GM19023 (cell line): ENCODE measurements around the gene ANXA9.

ENCODE experiments used
- ATAC-seq: cut with Tn5 transposase; IDR thresholded peaks from one replicate; pipeline ENCODE4 v1.9.1; 2021; ENCODE audit warnings: mild to moderate bottlenecking, moderate library complexity; ENCODE audit not compliant: unreplicated experiment

The ANXA9 gene

GRCh38 chr1:150973836-150974579 lies 8.1 kb upstream of the ANXA9 start:
- ATAC-seq = peak; percentile 46

DNA sequence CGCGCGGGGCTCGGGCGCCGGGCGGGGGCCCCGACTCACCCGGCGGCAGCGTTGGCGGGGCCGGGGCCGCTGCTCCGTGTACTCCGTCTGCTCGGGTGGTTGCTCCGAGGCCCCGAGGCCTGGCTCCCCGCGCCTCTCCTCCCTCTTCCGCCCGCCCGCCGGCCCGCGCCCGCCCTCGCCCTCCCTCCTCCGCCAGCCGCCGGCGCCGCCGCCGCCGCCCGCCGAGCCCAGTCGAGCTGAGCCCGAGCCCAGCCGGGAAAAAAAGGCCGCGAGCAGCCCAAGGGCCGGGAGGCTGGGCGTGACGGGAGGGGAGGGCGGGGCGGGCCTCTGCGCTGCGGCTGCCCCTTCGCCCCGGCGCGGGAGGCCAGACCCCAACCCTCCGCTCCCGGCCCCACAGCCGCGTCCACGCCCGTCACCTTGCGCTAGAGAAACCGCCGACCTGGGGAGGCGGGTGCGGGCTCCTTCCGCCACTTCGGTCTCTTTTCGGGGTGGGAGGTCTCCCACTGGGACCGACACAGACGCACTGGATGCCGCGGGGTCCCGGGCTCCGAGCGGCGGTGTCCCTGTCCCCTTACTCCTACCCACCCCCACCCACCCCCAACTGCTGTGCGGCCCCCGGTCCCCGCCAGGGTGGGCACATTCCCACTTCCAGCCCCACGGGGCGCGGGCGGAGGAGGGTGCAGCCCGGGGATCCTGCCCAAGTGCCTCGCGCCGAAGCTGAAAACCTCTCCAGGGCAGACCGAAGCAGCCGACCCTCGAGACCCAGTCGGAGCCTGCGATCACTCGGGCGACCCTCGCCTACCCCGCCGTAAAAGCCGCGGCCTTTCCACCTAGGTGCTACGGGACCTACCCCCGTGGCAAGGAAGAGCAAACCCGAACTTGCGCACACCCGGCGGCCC lies 7.3 kb upstream of the ANXA9 start, which contains the start of gene CERS2:
TSS of gene CERS2 (minus strand) at position 256 of the 899 bp plus-strand sequence. CDS start 5,745 bp downstream, outside the sequence.
- peak; percentile 57 for ATAC-seq

DNA sequence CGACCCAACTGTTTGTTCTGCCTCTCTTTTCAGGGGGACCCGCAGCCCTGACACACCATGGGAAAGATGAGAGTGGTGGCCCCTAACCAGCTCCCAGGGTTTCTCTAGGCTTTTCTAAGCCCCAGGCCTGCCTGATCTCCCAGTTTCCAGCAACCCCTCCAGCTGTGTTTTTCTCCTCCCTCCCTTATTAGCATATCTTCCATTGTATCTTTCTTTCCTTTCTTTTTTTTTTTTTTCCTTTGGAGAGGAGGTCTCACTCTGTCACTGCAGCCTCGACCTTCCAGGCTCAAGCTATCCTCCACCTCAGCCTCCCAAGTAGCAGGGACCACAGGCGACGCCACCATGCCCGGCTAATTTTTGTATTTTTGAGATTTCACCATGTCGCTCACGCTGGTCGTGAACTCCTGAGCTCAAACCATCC lies 5.7 kb upstream of the ANXA9 start:
- no peak for ATAC-seq

- no peak for ATAC-seq
Observed at GRCh38 chr1:150976879-150977694, 5.0 kb upstream of the ANXA9 start.

GRCh38 chr1:150979092-150980056 lies 2.7 kb upstream of the ANXA9 start:
- ATAC-seq = peak; percentile 44

DNA sequence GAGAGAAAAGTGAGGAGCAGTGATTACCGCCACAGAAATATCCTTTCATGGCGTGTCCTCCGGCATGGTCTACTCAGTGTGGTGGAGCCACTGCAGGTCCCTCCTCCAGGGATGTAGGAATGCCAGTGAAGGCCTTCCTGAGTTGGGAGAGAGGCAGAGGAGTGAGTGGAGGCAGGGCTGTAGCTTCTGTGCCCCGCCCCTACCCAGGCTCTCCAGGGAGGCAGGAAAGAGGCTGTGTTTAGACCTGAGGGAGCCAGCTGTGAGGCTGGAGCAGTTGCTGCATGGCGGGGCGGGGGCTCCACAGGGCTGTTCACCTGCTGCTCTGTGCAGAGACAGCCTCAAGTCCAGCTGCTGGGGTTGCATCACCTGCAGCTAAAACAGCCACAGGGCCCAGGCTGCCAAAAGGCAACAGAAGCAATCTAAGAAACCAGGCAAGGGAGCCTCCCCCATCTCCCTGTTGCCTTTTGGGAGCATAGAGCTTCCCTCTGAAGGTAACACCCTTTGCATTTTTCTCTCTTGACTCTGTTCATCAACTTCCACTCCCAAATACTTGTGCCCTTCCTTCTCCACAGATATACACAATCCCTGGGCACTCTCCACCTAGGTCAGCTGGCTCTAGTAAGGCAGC lies 801 bp upstream of the ANXA9 start:
- no peak for ATAC-seq

- no peak for ATAC-seq
Observed at GRCh38 chr1:150985179-150985825, 3.2 kb downstream of the ANXA9 start.

GRCh38 chr1:150987924-150988323 lies 5.8 kb downstream of the ANXA9 start:
- ATAC-seq = no peak

- no peak for ATAC-seq
Observed at GRCh38 chr1:150992626-150993025, 10.5 kb downstream of the ANXA9 start.

GRCh38 chr1:150994248-150994647 lies 12.2 kb downstream of the ANXA9 start:
- no peak for ATAC-seq

DNA sequence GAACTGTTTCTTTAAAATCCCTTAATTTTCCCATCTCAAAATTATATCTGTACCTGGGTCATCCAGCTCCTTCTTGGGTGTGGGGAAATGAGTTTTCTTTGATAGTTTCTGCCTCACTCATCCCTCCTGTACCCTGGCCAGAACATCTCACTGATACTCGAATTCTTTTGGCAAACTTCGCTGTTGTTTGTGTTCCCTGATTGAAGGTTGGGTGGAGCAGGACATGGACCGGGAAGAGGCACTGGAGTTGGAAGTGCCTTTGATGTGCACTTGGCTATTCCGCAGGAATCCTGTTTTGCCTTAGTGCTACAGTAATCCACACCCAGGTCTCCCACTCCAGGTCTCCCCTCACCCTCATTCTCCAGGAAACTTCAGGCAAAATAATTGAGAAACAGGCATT lies 13.4 kb downstream of the ANXA9 start:
- ATAC-seq = no peak

- no peak for ATAC-seq
Observed at GRCh38 chr1:150995896-150996295, 13.8 kb downstream of the ANXA9 start.

GRCh38 chr1:150997126-150997872 lies 15.2 kb downstream of the ANXA9 start:
- no peak for ATAC-seq

DNA sequence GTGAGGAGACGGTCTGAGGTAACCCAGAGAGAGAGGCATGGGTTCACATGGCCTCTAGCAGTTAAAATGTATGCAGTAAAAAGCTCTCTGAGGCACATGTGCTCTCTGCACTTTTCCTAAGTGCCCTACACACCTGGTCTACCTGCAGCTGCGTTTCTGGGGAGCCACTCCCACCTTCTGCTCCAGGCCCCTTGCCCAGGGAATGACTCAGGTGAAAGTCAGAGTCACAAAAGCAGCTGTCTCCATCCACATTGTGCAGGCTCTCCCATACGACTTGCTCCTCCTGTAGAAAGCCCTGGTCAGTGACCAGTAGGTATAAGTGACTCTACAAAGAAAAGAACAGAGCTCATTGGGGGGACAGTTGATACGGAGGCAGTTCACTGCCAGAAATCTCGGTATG lies 15.9 kb downstream of the ANXA9 start:
- ATAC-seq = no peak

GRCh38 chr1:150999051-150999674 lies 17.1 kb downstream of the ANXA9 start:
- ATAC-seq = no peak

DNA sequence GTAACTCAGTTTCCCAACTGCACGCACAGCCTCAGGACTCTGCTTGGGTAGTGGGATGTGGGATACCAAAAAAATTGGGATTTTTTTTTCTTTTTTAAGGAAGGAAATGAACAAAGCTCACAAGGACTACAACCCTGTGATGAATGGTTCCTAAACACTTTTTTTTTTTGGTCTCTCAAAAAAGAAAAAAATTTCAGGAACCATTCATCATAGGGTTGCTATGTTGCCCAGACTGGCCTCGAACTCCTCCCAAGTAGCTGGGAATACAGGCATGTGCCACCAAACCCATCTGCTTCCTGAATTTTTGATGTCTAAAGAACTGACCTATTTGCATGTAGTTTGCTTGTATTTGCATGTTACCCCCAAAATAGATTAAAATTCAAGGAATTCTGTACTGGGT lies 17.8 kb downstream of the ANXA9 start:
- ATAC-seq = no peak

DNA sequence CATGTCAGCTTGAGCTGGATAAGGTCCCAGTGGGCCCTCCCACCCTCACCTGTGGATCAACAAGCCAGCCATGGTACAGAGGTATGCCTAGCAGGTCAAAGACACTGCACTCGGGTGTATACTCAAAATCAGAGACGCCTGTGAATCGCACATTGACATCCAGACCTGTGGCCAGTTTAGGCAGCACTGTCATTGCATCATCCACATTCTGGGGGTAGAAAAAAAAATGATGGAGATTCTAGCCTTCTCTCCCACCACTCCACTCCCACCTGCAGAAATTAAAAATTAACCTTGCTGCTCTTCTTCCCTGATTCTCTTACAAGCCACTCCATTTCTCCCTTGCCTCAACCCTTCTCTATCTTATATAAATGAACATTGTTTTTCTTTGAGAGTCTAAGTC lies 18.3 kb downstream of the ANXA9 start:
- ATAC-seq = no peak

GRCh38 chr1:151001602-151002001 lies 19.5 kb downstream of the ANXA9 start:
- ATAC-seq = no peak
